T-helper 17 cell (primary cell): ENCODE data around the gene NGRN. TPM values are rescaled to one million over a fixed set of nuclear protein-coding genes. Genes with fewer than 3 reads are reported as not detected.

Experiments
- total RNA-seq, 4 donors: library from RNA in 2 of 4; stranded (reverse) in 2 of 4; gene quantifications; one replicate each; pipeline ENCODE4 v1.2.3 and lab custom pipeline; 2022 to 2026

NGRN gene
- total RNA-seq, 2 donors from 2014 or later, result 48.0 to 51.0 TPM

Other genes starting within 250 kb of the NGRN start
- gene IDH2, start 163.2 kb upstream of the NGRN start, total RNA-seq, result 10 to 100 TPM; 45.0 to 48.8 TPM
- gene SEMA4B, start 64.3 kb upstream of the NGRN start, total RNA-seq, result 10 to 100 TPM; 15.4 to 23.4 TPM
- 100 to 1,000 TPM; 166 to 183 TPM for gene CIB1, start 31.7 kb upstream of the NGRN start, total RNA-seq
- 1 to 10 TPM; 3.7 to 4.6 TPM for gene GDPGP1, start 31.5 kb upstream of the NGRN start, total RNA-seq
- under 1 TPM in 1 of 2 donors, not detected in 1; 0.29 TPM for gene TTLL13, start 16.1 kb upstream of the NGRN start, total RNA-seq
- under 1 TPM in 1 of 2 donors, not detected in 1; 0.15 TPM for gene ZNF774, start 86.6 kb downstream of the NGRN start, total RNA-seq
- gene IQGAP1, start 122.6 kb downstream of the NGRN start, total RNA-seq, result 100 to 1,000 TPM; 131 to 157 TPM